ENCODE data around the gene TIPRL.
A peak's percentile ranks its signal among the peaks of the same experiment; 100 is the strongest.

TIPRL gene

GRCh38 chr1:168178638-168179437 is at the start of gene TIPRL:
Gene TIPRL (plus strand): TSS chr1:168178962. CDS start chr1:168179078, 116 bp downstream.
- H3K27ac Mint-ChIP-seq: no peak within 1 kb of the TSS
- H3K36me3 Mint-ChIP-seq (ENCODE audit: low read depth): peaks cover 5% of the 10 kb centered on the region
- peaks cover 3% of the 10 kb centered on the region for H3K27me3 Mint-ChIP-seq
- DNase-seq: peak; percentile 95
- H3K4me3 Mint-ChIP-seq: no peak within 1 kb of the TSS
- peaks cover 12% of the 10 kb centered on the region for H3K4me1 Mint-ChIP-seq (ENCODE audit: low read depth)
- no peaks in the 10 kb centered on the region for H3K9me3 Mint-ChIP-seq

- H3K9me3 Mint-ChIP-seq: no peaks in the 10 kb centered on the region
- no peak for DNase-seq
- peaks cover 38% of the 10 kb centered on the region for H3K27me3 Mint-ChIP-seq
- no peaks in the 10 kb centered on the region for H3K4me1 Mint-ChIP-seq (ENCODE audit: low read depth)
- no peak overlapping the region for H3K4me3 Mint-ChIP-seq
- no peaks in the 10 kb centered on the region for H3K36me3 Mint-ChIP-seq (ENCODE audit: low read depth)
- no peak overlapping the region for H3K27ac Mint-ChIP-seq
These were observed 48.8 kb upstream of the TIPRL start for GRCh38 chr1:168129933-168130332.

- Mint-ChIP-seq H3K9me3 (no peaks in the 10 kb centered on the region), H3K4me1 (ENCODE audit: low read depth) (peaks cover 27% of the 10 kb centered on the region), H3K4me3 (no peak overlapping the region), H3K27me3 (peaks cover 50% of the 10 kb centered on the region), H3K27ac (no peak overlapping the region), H3K36me3 (ENCODE audit: low read depth) (no peaks in the 10 kb centered on the region)
- no peak for DNase-seq
These were observed 44.6 kb upstream of the TIPRL start for GRCh38 chr1:168134132-168134531.

- Mint-ChIP-seq H3K36me3 (ENCODE audit: low read depth) (no peaks in the 10 kb centered on the region), H3K9me3 (no peaks in the 10 kb centered on the region), H3K27me3 (peaks cover 50% of the 10 kb centered on the region), H3K27ac (no peak overlapping the region), H3K4me1 (ENCODE audit: low read depth) (peaks cover 32% of the 10 kb centered on the region), H3K4me3 (no peak overlapping the region)
- DNase-seq: no peak
These were observed 44.1 kb upstream of the TIPRL start for GRCh38 chr1:168134642-168135041.

- H3K9me3 Mint-ChIP-seq: no peaks in the 10 kb centered on the region
- peak overlapping the region; percentile 76 for H3K4me3 Mint-ChIP-seq
- H3K27me3 Mint-ChIP-seq: peaks cover 51% of the 10 kb centered on the region
- peaks cover 38% of the 10 kb centered on the region for H3K4me1 Mint-ChIP-seq (ENCODE audit: low read depth)
- peak overlapping the region; percentile 47 for H3K27ac Mint-ChIP-seq
- no peak for DNase-seq
- H3K36me3 Mint-ChIP-seq (ENCODE audit: low read depth): no peaks in the 10 kb centered on the region
These were observed 43.4 kb upstream of the TIPRL start for GRCh38 chr1:168135116-168135920.

GRCh38 chr1:168135921-168136708 is 42.6 kb upstream of the TIPRL start:
- Mint-ChIP-seq H3K27me3 (peaks cover 46% of the 10 kb centered on the region), H3K4me1 (ENCODE audit: low read depth) (peaks cover 41% of the 10 kb centered on the region), H3K36me3 (ENCODE audit: low read depth) (no peaks in the 10 kb centered on the region), H3K9me3 (no peaks in the 10 kb centered on the region), H3K4me3 (peak overlapping the region; percentile 76), H3K27ac (peak overlapping the region; percentile 47)
- peak; percentile 51 for DNase-seq

- Mint-ChIP-seq H3K27ac (peak within 1 kb of the TSS; percentile 63), H3K36me3 (ENCODE audit: low read depth) (no peaks in the 10 kb centered on the region), H3K9me3 (no peaks in the 10 kb centered on the region), H3K4me1 (ENCODE audit: low read depth) (peaks cover 41% of the 10 kb centered on the region), H3K27me3 (peaks cover 39% of the 10 kb centered on the region), H3K4me3 (peak within 1 kb of the TSS; percentile 77)
- DNase-seq: peak; percentile 56
These were observed 41.9 kb upstream of the TIPRL start, which contains the start of gene GPR161 for GRCh38 chr1:168136709-168137514. Gene GPR161 (minus strand): TSS chr1:168136930. CDS start chr1:168104850, 32,080 bp downstream.

- Mint-ChIP-seq H3K27me3 (peaks cover 39% of the 10 kb centered on the region), H3K27ac (peak overlapping the region; percentile 63)
These were observed 41.3 kb upstream of the TIPRL start for GRCh38 chr1:168137515-168137821.

GRCh38 chr1:168138134-168138533 is 40.6 kb upstream of the TIPRL start:
- peaks cover 35% of the 10 kb centered on the region for H3K27me3 Mint-ChIP-seq
- H3K4me3 Mint-ChIP-seq: peak overlapping the region; percentile 77
- H3K36me3 Mint-ChIP-seq (ENCODE audit: low read depth): no peaks in the 10 kb centered on the region
- H3K4me1 Mint-ChIP-seq (ENCODE audit: low read depth): peaks cover 41% of the 10 kb centered on the region
- no peaks in the 10 kb centered on the region for H3K9me3 Mint-ChIP-seq
- H3K27ac Mint-ChIP-seq: peak overlapping the region; percentile 71
- DNase-seq: no peak

More at GRCh38 chr1:168137515-168137821, 41.3 kb upstream of the TIPRL start:
- peak overlapping the region; percentile 77 for H3K4me3 Mint-ChIP-seq
- H3K36me3 Mint-ChIP-seq (ENCODE audit: low read depth): no peaks in the 10 kb centered on the region
- peaks cover 41% of the 10 kb centered on the region for H3K4me1 Mint-ChIP-seq (ENCODE audit: low read depth)
- DNase-seq: no peak
- H3K9me3 Mint-ChIP-seq: no peaks in the 10 kb centered on the region

- DNase-seq: no peak
- Mint-ChIP-seq H3K27me3 (peaks cover 33% of the 10 kb centered on the region), H3K36me3 (ENCODE audit: low read depth) (no peaks in the 10 kb centered on the region), H3K9me3 (no peaks in the 10 kb centered on the region), H3K4me1 (ENCODE audit: low read depth) (peaks cover 41% of the 10 kb centered on the region), H3K4me3 (no peak overlapping the region), H3K27ac (peak overlapping the region; percentile 55)
These were observed 39.7 kb upstream of the TIPRL start for GRCh38 chr1:168139070-168139469.

- Mint-ChIP-seq H3K9me3 (no peaks in the 10 kb centered on the region), H3K36me3 (ENCODE audit: low read depth) (no peaks in the 10 kb centered on the region), H3K4me3 (no peak overlapping the region), H3K4me1 (ENCODE audit: low read depth) (peaks cover 39% of the 10 kb centered on the region), H3K27me3 (peaks cover 13% of the 10 kb centered on the region), H3K27ac (no peak overlapping the region)
- no peak for DNase-seq
These were observed 36.8 kb upstream of the TIPRL start for GRCh38 chr1:168141871-168142385.

GRCh38 chr1:168145184-168146159 is 33.3 kb upstream of the TIPRL start:
- peaks cover under 1% of the 10 kb centered on the region for H3K27me3 Mint-ChIP-seq
- peaks cover 13% of the 10 kb centered on the region for H3K4me1 Mint-ChIP-seq (ENCODE audit: low read depth)
- no peaks in the 10 kb centered on the region for H3K9me3 Mint-ChIP-seq
- H3K4me3 Mint-ChIP-seq: no peak overlapping the region
- no peaks in the 10 kb centered on the region for H3K36me3 Mint-ChIP-seq (ENCODE audit: low read depth)
- peak; percentile 91 for DNase-seq
- no peak overlapping the region for H3K27ac Mint-ChIP-seq

- Mint-ChIP-seq H3K27ac (no peak overlapping the region), H3K27me3 (no peaks in the 10 kb centered on the region), H3K4me1 (ENCODE audit: low read depth) (peaks cover 12% of the 10 kb centered on the region), H3K4me3 (no peak overlapping the region), H3K9me3 (no peaks in the 10 kb centered on the region), H3K36me3 (ENCODE audit: low read depth) (no peaks in the 10 kb centered on the region)
- no peak for DNase-seq
These were observed 32.6 kb upstream of the TIPRL start for GRCh38 chr1:168146160-168146539.
